Testis (tissue), 3 donors: ENCODE data around the gene XXYLT1. TPM values are rescaled to one million over a fixed set of nuclear protein-coding genes. Genes with fewer than 3 reads are reported as not detected.
"Not testable (repeated sequence)": the region's sequence is repeated elsewhere in the genome, so short reads cannot be mapped to it uniquely, and the experiment has no call there.

Experiments
- DNase-seq: peaks from one replicate; pipeline ENCODE4 v3.0.0-alpha.2; 2019
- H3K27ac ChIP-seq, 2 donors: fragments of 200-600 bp; sonication (generic); one replicate each; pipeline ENCODE4 v1.5.1; 2019
- H3K27me3 ChIP-seq: fragments of 200-600 bp; sonication (generic); one replicate; pipeline ENCODE4 v1.5.1; 2019
- H3K36me3 ChIP-seq: fragments of 200-600 bp; sonication (generic); one replicate; pipeline ENCODE4 v1.5.1; 2017; ENCODE audit warnings: low read depth; ENCODE audit errors: missing control alignments
- H3K4me1 ChIP-seq: fragments of 200-600 bp; sonication (generic); one replicate; pipeline ENCODE4 v1.5.1; 2019
- H3K4me3 ChIP-seq, 2 donors: fragments of 200-600 bp; sonication (generic); one replicate each; pipeline ENCODE4 v1.5.1; 2017 to 2019
- H3K9me3 ChIP-seq: fragments of 200-600 bp; sonication (generic); one replicate; pipeline ENCODE4 v1.5.1; 2017
- POLR2A ChIP-seq: fragments of 450-650 bp; IDR thresholded peaks from one replicate; pipeline ENCODE4 v1.6.1; 2017; ENCODE audit warnings: antibody characterized with exemption, mild to moderate bottlenecking, moderate library complexity
- WGBS, 2 donors: methylation state at CpG; one replicate each; pipeline ENCODE4 v1.1.5; 2018; 5-methylcytosine and 5-hydroxymethylcytosine counted together
- intact Hi-C: fragments of 100-400 bp; cut with DNase I; formaldehyde crosslinking; loops from one replicate; pipeline ENCODE4 v1.15.1; 2023; ENCODE audit warnings: low total_unique reads
- polyA plus RNA-seq: library from polyadenylated mRNA; stranded (reverse); fragments of 350-450 nt; fragmentation: Illumina TruSeq; extraction: RNeasy Lipid Tissue Mini Kit (QIAGEN cat#74804); gene quantifications from one replicate; pipeline ENCODE4 v1.2.3, GENCODE V29; 2014; ENCODE audit warnings: low read depth, low replicate concordance; ENCODE audit not compliant: insufficient read depth
- total RNA-seq, 2 donors: library from RNA; depleted of rRNA; stranded (reverse); fragments of >200 nt; gene quantifications; one replicate each; pipeline ENCODE4 v1.2.3, GENCODE V29; 2016
- TF ChIP-seq, protein P1 (sequence below), 3 experiments: fragments of 450-650 bp in 2 of 3; fragments of 200-600 bp in 1 of 3; sonication (generic) in 1 of 3; IDR thresholded peaks; one replicate each; pipeline ENCODE4 v1.5.1; 2016 to 2019; ENCODE audit warnings: antibody characterized with exemption in 3 of 3, mild to moderate bottlenecking in 2 of 3, moderate library complexity in 1 of 3

The XXYLT1 gene
- total and polyA plus RNA-seq, 3 donors from 2014 or later, result 7.2 to 12.5 (median 11.1) TPM

DNA sequence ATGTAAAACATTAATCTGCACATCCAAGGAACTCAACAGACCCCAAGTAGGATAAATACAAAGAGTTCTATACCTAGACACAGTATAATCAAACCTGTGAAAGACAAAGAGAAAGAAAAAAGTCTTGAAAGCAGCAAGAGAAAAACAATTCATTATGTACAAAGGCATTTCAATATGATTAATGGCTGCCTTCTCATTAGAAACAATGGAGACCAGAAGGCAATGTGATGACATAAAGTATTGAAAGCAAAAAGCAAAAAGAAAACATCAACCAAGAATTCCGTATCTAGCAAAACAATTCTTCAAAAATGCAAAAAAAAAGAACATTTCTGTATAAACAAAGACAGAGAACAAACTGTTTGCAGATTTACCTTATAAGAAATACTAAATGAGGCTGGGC is 81.1 kb downstream of the XXYLT1 start:
- Histone ChIP-seq H3K36me3 (no peaks in the 10 kb centered on the region), H3K9me3 (no peaks in the 10 kb centered on the region), H3K27ac (no peak overlapping the region), H3K4me3 (no peak overlapping the region), H3K27me3 (no peaks in the 10 kb centered on the region), H3K4me1 (no peaks in the 10 kb centered on the region)
- intact Hi-C loops, result no loop called here
- no peak for DNase-seq
- 87 to 89% methylated on average over 1 of the region's 1 CpG for WGBS, 2 donors
- no peak for TF ChIP-seq POLR2A
- TF ChIP-seq, protein P1, sequence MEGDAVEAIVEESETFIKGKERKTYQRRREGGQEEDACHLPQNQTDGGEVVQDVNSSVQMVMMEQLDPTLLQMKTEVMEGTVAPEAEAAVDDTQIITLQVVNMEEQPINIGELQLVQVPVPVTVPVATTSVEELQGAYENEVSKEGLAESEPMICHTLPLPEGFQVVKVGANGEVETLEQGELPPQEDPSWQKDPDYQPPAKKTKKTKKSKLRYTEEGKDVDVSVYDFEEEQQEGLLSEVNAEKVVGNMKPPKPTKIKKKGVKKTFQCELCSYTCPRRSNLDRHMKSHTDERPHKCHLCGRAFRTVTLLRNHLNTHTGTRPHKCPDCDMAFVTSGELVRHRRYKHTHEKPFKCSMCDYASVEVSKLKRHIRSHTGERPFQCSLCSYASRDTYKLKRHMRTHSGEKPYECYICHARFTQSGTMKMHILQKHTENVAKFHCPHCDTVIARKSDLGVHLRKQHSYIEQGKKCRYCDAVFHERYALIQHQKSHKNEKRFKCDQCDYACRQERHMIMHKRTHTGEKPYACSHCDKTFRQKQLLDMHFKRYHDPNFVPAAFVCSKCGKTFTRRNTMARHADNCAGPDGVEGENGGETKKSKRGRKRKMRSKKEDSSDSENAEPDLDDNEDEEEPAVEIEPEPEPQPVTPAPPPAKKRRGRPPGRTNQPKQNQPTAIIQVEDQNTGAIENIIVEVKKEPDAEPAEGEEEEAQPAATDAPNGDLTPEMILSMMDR (IDR thresholded peaks at IDR 0.05), result no peak

DNA sequence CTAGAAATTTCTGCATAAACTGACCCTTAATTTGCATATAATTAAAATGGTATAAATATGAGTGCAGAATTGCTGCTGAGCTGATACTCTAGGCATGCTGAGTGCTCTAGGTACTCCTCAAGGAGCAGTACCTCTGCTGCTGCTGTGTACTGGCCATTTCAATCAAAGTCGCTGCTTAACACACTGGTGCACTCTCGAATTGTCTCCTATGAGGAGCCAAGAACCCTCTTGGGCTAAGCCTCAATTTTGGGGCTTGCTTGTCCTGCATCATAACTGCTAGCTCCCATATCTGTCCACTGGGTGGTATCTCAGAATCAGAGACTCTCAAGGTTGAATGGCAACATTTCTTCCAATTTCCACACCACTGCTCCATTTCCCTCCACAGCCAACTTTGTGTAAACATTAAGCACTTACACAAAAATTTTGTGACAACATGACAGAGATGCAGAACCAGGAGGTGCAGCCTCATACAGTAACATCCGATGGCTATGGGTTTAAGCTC is 82.5 kb downstream of the XXYLT1 start:
- DNase-seq, result no peak
- H3K27me3 ChIP-seq, result no peaks in the 10 kb centered on the region
- no peaks in the 10 kb centered on the region for H3K36me3 ChIP-seq
- H3K27ac ChIP-seq, result no peak overlapping the region
- intact Hi-C loops, result no loop called here
- no peaks in the 10 kb centered on the region for H3K9me3 ChIP-seq
- no peak for TF ChIP-seq POLR2A
- TF ChIP-seq, protein P1 (IDR thresholded peaks at IDR 0.05), result no peak
- 99 to 100% methylated on average over 3 of the region's 3 CpGs for WGBS, 2 donors
- H3K4me3 ChIP-seq, result no peak overlapping the region
- peaks cover 2% of the 10 kb centered on the region for H3K4me1 ChIP-seq

DNA sequence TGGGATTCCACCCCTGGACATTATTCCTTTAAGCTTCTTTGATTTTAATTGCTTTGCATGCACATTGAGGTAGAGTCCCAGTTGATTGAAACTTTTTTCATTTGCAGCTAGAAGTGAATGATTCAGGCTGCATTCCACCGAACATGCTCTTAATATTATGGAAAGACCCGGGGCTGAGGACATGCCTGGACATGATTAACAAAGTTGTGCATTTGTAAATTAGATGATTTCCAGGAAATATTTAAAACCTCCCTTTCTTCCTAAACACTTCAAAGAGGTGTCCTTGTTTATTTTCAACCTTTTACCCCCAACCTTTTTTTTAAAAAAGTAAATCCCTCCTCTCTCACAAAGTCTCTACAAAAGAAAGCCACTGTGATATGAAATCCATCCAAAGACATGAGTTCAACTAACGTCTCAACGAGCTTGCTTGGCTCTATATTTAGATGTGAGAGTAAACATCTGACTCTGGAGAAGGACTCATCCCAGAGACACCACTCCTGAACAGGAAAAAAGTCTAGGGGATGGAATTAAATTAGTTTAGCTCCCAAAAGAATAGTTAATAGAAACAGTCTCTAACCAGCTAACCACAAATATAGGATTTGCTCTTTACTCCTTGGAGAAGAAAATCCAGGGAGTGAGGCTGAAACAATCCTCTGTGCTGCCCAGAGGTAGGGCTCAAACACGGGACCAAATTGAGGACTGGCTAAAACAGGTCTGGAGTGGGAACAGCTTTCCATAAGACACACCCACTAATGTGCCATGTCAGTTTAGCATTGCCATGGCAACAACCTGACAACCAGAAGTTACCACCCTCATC is 83.1 kb downstream of the XXYLT1 start:
- Histone ChIP-seq H3K27me3 (no peaks in the 10 kb centered on the region), H3K27ac (no peak overlapping the region), H3K36me3 (no peaks in the 10 kb centered on the region), H3K9me3 (no peaks in the 10 kb centered on the region), H3K4me1 (peaks cover 3% of the 10 kb centered on the region), H3K4me3 (no peak overlapping the region)
- intact Hi-C loops, result no loop called here
- WGBS, 2 donors, result 51 to 53% methylated on average over 5 of the region's 5 CpGs
- no peak for DNase-seq
- TF ChIP-seq, protein P1 (IDR thresholded peaks at IDR 0.05), result no peak
- no peak for TF ChIP-seq POLR2A

DNA sequence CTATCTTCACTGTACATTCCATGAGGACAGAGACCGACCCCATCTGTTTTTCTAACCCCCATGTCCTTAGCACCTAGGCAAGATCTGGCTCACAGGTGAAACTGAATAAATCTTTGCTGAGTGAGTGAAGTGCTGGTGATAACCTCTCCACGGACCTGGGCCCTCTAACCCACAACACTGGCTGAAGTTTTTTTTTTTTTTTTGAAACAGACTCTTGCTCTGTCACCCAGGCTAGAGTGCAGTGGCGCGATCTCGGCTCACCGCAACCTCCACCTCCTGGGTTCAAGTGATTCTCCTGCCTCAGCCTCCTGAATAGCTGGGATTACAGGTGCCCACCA is 84.3 kb downstream of the XXYLT1 start:
- H3K27me3 ChIP-seq, H3K27ac ChIP-seq, DNase-seq, H3K36me3 ChIP-seq, intact Hi-C loops, H3K4me3 ChIP-seq, H3K9me3 ChIP-seq: not testable (repeated sequence)
- WGBS, 2 donors, result 91% methylated on average over 6 of the region's 6 CpGs
- peaks cover 11% of the 10 kb centered on the region for H3K4me1 ChIP-seq

DNA sequence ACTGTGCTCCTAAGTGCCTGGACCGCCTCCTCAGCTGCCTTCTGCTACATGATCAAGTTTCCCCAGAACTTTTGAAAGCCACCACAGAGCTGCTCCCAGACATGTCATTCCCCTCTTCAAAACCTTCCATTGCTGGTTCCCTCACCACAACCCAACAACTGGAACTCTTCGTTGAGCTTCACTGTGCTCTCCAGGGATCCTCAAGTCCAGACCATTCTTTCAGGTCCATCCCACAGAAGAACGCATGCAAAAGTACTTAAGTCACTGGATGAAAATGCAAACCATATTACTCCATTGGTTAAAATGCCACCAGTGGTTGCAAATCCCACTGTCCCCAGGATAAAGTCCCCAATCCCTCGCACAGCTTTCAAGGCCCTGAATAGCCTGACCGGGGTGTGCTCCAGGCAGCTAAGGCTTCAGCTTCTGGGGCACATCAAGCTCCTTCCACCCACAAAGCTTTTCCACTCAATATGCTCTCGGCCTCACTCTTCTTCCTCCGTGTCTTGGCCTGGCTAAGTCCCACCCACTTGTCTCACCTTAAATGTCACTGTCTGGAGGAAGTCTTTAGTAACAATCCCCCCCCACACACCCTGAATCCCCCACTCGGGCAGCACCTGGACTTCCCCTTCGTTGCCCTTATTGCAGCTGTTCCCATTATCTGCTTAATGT is 84.8 kb downstream of the XXYLT1 start:
- Histone ChIP-seq H3K9me3 (no peaks in the 10 kb centered on the region), H3K4me3 (no peak overlapping the region), H3K27me3 (no peaks in the 10 kb centered on the region), H3K27ac (no peak overlapping the region), H3K36me3 (no peaks in the 10 kb centered on the region), H3K4me1 (peaks cover 11% of the 10 kb centered on the region)
- 82 to 88% methylated on average over 9 of the region's 9 CpGs for WGBS, 2 donors
- DNase-seq, result no peak
- no peak for TF ChIP-seq POLR2A
- TF ChIP-seq, protein P1 (IDR thresholded peaks at IDR 0.05), result no peak
- intact Hi-C loops, result no loop called here
